ENCODE results near the gene CIC.

CIC gene

DNA sequence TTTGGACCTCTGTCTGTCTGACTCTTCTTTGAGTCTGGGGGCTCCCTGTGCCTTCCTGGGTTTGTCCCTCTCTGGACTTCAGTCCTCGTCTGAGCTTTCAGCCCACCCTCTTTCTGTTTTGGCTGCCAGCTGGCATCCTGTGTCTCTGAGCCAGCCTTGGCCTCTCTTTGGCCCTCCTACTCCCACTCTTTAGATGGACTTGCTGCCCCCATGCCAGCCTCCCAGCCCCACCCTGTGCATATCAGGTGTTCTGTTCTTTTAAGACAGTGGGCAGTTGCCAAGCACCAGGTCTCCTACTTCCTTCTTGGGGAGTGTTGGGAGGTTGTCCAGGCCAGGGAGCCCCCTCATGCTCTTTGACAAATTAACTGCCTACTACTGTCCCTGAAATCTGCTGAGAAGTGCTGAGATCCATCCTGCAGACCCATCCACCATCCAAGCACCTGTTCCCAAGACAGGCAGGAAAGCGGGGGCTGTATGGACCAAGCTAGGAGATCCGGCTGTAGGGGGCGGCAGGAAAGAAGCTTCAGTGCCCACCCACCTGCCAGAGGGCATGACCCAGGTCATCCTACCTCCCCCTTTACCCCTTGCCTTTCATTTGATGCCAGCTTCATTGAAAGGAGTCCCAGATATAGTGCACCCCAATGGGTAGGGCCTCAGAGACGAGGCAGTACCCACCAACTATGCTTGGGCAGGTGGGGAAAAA is 9.6 kb downstream of the CIC start:
- DNase-seq = no peak

DNA sequence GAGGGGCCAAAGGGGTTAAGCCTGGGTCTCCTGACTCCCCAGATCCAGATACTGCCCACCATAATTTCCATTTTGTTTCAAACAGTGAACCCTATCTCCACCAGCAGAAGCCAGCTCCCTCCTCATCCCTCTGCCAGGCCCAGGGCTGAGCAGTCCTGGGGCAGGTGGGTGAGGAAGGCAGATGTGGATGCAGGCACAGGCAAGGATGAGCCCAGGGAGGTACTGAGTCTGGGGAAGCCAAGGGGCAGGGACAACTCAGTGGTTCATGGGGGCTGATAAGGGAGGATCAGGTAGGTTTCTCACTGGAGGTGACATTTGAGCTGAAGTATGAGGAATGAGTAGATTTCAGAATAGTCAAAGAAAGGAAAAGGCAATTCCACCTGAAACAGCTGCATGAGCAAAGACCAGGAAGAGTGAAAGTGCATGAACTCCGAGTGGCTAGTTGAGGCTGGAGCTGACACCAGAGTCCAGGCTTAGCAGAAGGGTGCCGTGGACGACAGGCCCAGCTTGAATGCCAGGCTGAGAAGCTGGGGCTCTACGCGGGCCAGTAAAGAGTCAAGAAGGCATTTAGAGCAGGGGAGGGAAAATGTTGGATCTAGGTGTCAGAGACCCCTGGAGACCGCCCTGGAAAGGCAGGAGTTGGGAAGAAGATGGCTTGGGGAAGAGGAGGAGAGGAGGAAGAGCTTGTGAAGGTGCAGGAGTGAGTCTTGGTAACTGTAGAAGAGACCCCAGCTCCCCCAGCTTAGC is 10.3 kb downstream of the CIC start:
- no peak for DNase-seq

DNA sequence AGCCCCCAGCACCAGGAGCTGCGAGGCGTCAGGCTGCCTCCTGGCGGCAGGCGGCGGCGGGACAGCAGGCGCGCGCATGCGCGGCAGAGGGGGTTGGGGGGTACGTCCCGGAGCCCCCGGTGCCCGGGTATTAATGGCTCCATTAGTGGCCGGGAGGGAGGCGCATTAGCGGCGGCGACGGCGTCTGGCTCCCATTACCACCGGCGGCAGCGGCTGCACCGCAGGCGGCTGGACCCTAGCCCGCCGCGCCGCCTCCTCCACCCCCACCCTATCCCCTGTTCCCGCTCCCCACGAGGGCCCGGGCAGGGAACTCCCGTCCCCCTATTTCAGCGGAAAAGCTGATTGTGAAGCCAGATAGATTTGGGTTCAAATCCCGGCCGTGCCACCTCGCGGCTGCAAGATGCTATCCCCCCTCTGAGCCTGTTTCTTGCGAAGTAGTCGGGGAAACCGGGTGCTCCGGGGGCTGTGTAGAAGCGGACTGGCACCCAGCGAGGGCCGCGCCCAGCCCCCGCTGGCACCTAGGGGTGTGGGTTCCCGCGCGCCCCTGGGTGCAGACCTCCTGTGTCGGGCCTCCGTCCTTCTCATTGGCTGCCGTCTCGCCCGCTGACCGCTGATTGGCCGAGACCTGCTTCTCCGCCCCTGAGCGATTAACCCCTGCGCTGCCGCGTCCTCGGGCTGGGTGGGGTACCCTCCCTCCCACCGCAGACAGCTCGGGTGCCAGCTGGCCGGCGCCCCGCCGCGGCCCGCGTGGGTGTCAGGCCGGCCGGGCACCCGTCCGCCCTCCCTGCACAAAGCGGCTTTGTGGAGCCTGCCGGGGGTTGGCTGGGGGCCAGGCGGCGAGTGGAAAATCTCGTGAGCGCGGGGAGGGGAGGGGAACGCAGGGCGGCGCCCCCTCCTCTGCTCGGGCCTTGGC is 11.1 kb downstream of the CIC start:
- peak; percentile 97 for DNase-seq

DNA sequence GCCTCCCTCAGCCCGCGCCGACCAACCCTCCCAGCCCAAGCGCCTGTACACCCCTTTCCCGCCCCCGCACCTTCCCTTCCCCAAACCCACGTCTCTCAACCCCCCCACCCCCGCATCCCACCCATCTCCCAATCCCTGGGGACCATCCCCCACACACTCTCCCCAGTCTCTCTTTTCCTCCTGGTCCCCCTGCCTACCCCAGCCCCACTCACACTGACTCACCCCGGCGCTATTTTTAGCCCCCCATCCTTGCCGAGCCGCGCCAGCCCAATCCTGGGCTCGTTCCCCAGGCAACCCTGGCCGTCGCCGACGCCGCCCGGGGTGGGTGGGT is 11.7 kb downstream of the CIC start:
- no peak for DNase-seq

DNA sequence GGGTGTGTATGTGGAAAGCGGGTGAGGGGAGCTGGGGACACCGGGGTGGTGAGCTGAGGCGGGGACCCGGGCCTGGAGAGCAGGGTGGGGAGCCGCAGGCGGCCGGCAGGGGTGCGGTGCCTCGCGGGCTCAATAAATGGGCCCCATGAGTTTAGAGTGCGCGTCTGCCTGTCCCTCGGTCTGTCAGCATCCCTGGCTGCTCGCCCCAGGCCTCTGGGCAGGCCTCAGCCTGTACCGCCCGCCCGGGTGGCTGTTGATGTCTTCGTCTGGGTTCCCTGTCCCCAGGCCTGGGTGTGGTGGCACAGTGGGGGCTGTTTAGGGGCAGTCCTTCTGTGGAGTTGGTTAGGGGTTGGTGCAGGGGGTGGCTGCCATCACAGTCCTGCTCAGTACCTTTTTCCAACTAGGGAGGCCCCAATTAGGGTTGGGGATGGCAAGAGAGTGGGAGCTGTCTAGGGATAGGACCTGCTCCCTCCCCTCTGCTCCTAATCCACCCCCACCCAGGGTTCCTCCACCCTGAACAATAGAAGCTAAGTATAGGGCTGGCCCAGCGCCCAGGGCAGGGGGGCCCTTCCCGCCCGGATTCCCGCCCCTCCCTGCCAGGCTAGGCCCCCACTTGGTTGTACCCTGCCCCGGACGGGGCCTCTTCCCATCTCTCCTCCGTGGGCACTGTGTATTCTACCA is 12.2 kb downstream of the CIC start:
- DNase-seq = peak; percentile 44

DNA sequence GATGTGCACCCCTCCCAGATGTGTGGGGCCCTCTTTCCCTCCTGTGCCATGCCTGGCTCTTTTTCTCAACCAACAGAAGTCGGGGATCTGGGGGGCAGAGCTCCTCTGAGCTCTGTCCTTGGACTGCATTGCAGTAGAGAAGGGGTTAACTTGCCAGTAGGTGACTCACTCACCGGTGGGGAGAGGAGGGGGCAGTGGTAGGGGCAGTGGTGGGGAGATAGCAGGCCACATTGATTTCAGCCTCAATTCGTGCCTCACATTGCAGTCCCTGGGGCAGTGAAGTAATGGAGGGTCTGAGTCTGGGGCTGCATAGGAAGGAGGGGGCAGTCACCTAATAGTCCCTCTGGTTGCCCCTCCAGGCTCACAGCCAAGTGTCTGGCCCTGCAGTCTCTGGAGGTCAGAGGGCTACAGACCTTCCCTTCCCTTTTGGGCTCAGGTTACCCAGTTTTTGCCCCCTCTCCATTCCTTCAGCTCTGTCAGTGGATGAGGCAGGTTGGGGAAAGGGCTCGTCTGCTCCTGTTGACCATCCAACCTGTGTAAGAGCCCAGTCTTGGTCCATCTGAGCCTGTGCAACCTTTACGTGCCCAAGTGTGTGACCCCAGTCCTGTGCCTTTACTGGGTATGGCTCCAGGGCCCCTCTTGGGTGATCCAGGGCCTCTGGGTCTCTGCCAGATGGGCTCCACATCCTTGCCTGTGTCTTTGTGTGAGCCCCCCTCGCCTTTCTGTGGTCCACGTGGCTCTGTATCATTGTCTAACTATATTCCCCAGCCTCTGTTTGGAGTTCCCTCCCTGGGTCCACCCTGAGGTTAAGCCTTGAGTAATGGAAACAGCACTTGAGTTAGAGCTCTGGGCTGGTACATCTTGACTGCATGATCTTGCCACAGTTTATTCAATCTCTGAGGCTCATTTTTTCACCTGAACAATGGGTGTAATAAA is 13.0 kb downstream of the CIC start:
- peak; percentile 35 for DNase-seq

DNA sequence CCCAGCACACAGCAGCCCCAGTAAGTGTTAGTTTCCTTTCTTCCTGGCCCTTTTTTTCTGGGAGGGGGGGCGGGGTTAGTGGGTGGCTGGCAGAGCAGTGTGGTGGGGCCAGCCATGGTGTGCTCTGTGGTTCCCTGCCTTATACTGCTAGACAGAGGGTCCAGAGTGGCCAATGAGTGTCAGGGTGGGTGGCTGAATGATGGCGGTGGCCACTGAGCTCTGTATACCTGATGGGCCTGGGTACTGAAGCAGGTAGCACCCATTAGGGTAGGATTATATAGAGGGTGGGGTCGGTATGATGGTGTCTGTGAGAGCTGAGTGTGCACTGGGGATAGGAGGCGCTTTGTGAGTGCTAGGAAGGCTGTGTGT is 13.8 kb downstream of the CIC start:
- DNase-seq = no peak

DNA sequence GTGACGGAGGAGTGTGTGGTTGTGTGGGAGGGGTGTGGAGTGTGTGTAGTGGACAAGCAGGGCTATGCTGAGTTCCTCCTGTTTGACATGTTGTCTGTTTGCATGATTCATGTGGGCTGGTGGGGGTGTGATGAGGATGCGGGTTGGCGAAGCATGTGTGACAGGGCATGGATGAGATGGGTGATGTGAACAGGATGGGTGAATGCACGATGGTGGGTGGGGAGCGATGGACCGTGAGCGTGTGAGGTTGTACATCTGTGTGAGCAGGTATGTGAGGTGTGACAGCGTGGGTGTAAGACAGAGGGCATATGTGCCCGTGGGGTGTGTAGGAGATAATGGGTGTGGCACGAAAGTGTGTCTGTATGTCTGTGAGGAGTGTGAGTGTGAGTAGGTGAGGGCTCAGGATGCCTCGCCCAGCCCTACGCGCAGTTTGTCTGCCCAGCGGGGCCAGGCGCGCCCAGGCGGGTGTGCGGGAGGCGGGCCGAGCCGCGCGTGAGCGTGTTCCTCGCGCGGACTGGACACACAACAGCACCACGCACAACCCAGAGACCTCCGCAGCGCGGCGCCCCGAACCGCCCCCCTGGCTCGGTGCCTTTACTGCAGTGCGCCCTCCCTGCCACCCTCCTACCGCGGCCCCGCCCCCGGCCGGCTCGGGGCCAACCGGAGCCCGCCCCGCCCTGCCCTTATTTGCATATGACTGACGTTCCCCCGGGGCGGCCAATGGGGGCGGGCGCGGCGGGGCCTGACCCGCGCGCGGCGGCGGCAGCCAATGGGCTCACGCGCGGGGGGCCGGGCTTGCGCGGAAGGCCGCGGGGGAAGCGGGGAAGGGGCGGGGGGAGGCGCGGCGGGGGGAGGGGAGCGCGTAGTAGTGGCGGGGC is 14.4 kb downstream of the CIC start:
- peak; percentile 98 for DNase-seq

DNA sequence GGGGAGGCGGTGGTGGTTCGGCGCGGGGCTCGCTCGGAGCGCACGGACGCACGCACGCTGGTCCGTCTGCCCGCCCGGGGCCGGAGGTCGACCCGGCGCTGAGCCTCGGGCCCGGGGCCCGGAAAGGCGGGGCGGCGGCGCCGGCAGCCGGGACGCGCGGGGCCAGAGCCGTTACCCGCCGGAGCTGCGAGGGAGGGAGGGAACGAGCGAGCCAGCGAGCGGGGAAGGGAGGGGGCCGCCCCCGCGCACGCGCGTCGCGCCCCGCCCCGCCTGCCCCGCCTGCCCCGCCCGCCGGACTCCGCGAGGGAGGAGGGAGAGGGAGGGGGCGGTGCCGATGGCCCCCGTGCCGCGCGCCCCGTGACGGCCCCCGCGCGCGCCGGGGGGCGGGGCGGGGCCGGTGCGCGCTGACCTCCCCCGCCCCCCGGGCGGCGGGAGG is 15.0 kb downstream of the CIC start:
- DNase-seq = peak; percentile 91

DNA sequence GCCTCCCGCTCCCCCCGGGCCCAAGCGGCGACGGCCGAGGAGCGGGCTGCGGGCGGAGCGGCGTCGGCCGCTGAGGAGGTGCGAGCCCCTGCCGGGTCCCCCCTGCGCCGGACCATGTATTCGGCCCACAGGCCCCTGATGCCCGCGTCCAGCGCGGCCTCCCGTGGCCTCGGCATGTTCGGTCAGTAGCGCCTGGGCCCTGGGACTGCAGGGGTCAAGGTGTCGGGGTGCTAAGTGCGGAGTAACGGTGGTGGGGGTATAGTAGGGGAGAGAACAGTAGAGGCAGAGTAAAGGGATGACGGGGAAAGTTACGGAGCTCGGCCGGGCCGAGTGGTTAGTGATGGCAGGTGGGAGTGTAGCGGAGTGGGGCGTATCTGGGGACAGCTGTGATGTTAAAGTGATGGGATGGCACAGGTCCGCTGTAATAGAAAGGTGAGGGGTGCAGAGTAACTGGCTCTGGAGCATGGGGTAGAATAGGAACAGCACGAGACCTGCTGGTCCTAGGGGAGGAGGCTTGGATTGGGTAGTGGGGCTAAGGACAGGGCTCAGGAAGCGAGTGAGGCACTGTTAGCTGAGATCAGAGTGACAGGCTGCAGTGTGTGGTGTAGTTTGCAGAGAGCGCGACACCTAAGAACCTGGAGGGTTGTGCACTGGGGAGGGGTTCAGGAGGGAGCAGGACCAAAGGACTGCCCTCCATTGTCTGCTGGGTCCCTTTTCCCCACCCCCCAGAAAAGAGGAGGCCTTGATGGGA is 15.7 kb downstream of the CIC start:
- DNase-seq = peak; percentile 32

DNA sequence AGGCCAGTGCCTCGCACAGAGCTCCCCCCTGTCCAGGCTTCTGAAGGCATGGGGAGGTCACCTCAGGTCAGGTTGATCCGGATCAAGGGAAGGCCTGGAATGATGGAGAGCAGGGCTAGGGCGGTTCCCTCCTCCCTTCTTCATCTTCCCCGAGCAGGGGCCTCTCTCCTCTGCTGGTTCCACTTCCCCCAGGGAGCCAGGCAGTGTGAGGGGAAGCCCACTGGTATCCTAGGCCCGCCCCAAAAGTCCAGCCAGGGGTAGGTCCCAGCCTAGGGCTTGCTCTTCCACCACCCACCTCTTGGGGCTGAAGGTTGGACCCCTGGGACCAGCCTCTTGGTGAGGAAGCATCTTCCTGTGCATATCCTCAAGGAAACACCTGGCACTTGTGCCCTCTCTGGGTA is 16.5 kb downstream of the CIC start:
- no peak for DNase-seq

DNA sequence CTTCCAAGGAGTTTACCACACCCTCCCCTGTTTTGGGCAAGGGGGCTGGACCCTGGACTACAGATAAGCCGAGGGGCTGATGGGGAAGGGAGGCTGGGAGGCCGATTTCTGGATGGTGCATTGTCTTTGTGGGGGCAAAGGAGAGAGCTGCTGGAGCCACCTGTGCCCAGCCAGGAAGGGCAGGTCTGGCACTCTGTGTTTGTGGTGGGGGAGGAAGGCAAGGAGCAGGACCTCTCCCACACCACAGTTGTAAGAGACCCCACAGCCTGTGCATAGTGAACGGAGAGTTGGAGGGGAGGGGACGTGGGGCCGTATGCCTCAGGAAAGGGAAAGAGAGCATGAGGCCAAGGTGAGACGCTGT is 16.9 kb downstream of the CIC start:
- no peak for DNase-seq

DNA sequence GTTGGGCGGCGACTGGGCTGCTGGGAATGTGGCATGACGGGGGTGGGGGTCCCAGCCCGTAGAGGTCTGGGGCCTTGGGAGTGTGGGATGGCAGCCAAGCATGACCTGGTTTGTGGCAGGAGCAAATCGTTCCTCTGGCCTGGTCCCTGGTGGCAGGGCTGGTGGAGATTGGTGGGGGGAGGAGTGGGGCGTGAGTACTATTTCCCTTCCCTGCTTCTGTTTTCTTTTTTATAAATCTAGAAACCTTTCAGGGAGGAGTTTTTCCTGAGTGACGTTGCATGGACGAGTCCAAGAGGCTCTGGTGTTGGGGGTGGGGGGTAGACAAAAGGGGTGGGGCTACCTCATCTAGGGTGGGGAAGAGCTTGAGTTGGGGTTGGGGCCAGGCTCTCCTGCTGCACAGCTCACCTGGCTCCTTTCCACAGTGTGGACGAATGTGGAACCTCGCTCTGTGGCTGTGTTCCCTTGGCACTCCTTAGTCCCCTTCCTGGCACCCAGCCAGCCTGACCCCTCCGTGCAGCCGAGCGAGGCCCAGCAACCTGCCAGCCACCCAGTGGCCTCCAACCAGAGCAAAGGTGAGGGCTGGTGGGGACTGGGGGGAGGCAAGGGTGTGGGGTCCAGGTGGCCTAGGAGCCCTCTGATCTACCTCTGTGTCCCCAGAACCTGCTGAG is 17.4 kb downstream of the CIC start:
- DNase-seq = no peak

DNA sequence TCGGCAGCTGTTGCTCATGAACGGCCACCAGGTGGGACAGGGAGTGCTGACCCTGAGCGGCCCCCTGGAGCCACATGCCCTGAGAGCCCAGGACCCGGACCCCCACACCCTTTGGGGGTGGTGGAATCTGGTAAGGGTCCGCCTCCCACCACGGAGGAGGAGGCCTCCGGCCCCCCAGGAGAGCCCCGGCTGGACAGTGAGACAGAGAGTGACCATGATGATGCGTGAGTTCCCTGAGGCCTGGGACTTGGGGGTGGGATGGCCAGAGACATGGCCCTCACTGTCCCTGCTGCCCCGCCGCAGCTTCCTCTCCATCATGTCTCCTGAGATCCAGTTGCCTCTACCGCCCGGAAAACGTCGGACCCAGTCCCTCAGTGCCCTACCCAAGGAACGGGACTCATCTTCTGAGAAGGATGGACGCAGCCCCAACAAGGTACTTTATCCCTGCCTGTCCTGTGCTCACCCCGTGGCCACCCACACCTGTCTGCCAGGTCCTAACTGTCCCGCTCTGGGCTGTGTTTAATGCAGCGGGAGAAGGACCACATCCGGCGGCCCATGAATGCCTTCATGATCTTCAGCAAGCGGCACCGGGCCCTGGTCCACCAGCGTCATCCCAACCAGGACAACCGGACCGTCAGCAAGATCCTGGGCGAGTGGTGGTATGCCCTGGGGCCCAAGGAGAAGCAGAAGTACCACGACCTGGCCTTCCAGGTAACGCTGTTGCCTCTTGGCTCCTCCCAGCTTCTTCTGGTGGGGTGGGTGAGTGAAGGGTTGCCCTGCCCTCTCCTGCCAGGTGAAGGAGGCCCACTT is 18.2 kb downstream of the CIC start:
- DNase-seq = no peak

DNA sequence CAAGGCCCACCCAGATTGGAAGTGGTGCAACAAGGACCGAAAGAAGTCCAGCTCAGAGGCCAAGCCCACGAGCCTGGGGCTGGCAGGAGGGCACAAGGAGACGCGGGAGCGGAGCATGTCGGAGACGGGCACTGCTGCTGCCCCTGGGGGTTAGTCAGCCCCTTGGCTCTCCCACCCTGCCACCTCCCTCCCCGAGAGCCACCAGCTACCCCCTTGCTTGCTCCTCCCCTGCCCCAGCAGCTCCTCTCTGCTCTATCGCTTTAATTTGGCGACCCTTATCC is 18.7 kb downstream of the CIC start:
- DNase-seq = no peak

DNA sequence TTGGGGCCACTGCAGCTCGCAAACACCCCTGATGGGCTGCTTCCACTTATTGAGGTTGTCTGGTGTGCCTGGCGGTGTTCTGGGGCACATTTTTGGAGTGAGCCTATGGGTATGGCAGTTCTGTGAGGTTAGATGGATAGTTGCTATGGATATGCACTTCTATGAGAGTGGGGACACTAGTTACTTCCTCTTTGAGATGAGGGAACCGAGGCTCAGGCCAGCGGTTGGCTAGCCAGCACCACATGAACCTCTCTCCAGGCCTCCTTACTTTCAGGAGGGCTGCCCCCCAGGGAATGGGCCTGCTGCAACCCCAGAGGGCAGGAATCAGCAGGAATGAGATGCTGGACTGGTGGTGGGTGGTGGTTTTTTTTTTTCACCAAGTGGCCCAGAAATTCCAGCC is 19.3 kb downstream of the CIC start:
- no peak for DNase-seq

DNA sequence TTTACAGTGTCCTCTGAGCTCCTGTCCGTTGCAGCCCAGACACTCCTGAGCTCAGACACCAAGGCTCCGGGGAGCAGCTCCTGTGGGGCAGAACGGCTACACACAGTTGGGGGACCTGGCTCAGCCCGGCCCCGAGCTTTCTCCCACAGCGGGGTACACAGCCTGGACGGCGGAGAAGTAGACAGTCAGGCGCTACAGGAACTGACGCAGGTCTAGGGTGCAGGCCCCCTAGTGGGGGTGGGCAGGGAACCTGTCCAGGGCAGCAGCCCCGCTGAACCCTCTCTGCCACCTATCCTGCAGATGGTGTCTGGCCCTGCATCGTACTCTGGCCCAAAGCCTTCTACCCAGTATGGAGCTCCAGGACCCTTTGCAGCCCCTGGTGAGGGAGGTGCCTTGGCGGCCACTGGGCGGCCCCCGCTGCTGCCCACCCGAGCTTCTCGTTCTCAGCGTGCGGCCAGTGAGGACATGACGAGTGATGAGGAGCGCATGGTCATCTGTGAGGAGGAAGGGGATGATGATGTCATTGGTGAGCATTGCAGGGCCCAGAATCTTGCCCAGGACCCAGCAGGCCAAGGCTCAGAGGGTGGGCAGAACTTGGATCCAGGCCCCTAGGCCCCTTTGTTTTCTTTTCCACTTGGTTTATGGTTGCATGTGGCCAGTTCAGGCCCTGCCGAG is 20.0 kb downstream of the CIC start:
- DNase-seq = no peak

DNA sequence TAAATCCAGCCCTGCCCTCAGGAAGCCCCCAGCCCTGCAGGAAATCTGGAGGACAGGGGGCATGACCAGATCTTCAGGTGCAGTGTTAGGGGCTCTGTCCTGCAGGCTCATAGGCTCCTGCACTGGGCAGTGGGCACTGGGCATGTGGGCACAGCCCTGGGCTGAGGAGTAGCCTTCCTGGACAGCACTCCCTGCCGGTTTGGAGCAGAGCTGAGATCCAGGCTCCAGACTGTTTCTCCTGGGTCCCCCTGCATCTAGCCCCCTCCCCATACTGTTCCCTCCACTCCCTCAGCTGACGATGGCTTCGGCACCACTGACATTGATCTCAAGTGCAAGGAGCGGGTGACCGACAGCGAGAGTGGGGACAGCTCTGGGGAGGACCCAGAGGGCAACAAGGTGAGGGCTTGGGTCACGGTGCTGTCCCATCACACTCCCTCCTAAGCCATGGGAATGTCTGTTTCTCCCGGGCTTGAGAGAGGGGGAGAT is 20.5 kb downstream of the CIC start:
- no peak for DNase-seq
